Cerebellar nuclear complex (tissue), 1 donor: ENCODE measurements around the gene MAP4K4.
"Not testable (repeated sequence)": the region's sequence is repeated elsewhere in the genome, so short reads cannot be mapped to it uniquely, and the experiment has no call there.

Source experiments
- DNase-seq, 2 experiments: peaks; one replicate each; lab custom pipeline; 2025; lab: John Stamatoyannopoulos, UW

Gene MAP4K4

DNA sequence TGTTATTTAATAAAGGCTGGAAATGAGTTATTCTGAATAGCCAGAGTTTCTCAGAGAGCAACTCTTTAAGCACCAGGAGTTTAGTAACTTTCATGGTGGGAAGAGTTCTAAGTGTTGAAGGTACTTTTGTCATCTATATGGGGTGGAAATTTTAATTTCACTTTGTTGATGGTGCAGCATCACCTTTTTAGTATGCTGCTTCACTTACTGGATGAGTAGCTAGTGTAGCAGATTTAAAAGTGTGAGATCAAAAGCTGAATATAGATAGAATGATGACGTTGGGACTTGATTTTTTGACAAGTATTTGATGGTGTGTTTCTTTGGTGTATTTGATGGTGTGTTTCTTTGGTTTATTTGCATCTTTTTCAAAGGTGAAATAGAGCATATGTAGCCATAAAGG lies 47.3 kb downstream of the MAP4K4 start:
- no peak for DNase-seq

DNA sequence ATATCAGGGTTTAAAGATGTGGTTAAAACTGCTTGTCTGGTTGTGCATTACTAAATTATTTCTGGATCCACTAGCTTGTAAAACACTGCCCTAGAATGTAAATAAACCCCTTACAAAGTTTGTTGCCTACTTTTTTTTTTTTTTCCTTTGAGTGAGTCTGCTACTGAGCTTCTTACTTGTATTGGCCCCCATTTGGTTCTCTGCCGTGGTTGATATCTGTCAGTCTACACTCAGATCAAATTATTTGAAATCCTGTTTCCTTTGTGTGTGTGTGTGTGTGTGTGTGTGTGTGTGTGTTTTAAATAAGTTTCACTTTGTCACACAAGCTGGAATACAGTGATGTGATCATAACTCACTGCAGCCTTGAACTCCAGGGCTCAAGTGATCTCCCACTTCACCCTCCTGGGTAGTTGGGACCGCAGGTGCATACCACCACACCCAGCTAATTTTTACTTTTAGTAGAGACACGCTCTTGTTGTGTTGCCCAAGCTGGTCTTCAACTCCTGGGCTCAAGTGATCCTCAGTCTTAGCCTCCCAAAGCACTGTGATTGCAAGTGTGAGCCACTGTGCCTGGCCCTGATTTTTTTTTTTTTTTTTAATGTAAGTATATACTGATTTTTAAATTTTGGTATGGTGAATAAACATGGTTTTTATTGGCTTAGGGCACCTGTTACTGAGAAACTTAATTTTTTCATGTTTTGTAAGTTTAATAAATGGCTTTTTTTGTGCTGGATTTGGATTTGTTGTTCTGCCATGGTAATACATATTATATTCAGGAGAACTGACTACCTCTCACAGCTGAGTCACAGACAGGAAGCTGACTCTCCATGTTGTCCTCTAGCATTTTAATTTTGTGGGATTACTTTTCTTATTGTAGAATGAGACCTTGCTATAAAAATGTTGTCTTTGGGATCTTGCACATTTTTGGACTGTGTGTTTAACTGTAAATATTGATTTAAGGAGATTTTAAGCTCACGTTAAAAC lies 48.5 kb downstream of the MAP4K4 start:
- DNase-seq: no peak

DNA sequence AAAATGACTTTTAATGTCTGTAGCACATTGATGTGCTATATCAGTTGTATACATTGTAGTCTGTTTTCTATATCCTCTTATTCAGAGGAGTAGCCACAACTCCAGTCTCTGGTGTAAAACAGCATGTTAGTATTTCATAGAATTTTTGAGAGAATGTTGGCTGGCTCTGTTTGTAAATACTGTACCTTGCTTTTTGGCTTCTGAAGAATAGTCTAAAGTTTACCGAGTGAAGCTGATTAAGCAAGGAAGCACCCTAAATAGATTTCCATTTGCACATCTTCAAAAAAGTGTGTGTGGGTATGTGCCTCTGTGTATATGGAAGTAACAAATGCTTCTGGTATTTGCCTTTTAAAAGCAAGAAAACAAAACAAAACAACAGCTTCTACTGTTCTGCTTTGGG lies 50.5 kb downstream of the MAP4K4 start:
- no peak for DNase-seq

DNA sequence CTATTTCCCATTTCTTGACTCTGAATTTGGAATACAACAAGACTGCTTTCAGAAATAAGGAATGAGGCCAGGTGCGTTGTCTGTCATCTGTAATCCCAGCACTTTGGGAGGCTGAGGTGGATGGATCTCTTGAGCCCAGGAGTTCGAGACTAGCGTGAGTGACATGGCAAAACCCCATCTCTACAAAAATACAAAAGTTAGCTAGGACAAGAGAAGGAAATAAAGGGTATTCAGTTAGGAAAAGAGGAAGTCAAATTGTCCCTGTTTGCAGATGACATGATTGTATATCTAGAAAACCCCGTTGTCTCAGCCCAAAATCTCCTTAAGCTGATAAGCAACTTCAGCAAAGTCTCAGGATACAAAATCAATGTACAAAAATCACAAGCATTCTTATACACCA lies 51.0 kb downstream of the MAP4K4 start:
- not testable (repeated sequence) for DNase-seq

DNA sequence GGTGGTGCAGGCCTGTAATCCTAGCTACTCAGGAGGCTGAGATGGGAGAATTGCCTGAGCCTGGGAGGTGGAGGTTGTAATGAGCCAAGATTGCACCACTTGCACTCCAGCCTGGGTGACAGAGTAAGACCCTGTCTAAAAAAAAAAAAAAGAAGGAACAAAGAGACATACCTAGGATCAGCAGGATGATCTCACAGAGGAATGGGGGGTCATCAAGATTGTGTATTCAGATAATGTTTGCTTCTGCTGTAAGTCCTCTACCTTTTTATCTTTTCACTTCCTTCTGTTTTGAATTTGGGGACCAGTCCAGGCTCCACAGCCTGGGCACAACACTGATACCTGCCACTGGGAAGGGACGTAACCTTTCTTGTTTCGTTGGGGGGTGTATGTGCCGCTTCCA lies 53.2 kb downstream of the MAP4K4 start:
- DNase-seq: no peak

DNA sequence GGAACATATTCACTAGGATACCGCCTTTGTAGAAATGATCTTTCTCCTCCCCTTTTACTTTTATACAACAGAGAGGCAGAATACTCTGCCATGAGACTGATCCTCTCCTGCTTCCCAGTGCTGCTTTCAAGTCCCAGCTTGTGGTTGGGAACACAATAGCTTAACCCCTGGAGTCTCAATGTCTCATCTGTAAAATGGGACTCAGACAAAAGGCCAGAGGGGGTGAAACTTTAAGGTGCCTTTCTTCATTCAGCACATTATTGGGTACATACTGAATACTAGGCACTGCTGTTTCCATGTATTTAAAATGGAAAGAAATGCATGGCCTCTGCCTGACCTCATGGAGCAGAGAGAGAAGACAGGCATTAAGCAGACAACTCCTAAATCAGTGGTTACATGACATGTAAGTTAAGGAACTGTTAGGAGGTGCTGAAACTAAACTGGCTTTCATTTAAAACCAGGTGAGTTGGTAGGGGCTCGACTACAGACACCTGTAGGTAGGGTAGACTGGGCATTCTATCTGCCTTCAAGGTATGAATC lies 53.8 kb downstream of the MAP4K4 start:
- no peak for DNase-seq

DNA sequence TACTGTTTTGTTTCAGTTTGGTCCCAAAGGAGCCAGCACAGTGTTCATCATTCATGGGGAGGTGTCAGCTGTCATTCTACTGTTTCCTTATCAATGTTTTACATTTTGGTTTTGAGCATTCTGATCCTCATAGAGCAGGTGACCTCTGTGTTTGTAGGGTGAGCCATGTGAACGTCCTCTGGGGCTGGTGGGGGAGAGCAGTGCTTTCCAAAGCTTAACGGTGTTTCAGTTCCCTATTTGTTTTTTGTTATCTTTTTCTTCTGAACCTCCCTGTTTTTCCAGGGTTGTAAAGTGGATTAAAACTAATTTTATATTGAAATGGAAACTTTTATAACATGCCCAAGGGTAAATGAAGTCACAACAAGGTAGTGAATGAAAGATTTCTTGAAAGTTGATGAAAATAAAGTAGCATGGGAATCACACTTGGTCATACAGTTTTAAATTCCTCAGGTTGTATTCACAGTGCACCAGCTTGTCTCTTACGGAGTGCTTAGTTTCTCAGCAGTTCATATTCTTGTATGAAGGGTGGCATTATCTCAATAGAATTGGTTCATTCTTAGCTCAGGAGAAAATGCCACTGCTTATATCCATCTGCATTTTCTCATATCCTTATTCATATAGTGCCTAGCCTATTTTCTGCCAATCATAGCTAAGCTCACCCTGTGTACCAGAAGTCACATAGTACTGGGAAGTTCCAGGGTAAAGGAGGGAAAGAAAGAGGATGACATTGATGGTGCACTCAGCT lies 54.5 kb downstream of the MAP4K4 start:
- no peak for DNase-seq

DNA sequence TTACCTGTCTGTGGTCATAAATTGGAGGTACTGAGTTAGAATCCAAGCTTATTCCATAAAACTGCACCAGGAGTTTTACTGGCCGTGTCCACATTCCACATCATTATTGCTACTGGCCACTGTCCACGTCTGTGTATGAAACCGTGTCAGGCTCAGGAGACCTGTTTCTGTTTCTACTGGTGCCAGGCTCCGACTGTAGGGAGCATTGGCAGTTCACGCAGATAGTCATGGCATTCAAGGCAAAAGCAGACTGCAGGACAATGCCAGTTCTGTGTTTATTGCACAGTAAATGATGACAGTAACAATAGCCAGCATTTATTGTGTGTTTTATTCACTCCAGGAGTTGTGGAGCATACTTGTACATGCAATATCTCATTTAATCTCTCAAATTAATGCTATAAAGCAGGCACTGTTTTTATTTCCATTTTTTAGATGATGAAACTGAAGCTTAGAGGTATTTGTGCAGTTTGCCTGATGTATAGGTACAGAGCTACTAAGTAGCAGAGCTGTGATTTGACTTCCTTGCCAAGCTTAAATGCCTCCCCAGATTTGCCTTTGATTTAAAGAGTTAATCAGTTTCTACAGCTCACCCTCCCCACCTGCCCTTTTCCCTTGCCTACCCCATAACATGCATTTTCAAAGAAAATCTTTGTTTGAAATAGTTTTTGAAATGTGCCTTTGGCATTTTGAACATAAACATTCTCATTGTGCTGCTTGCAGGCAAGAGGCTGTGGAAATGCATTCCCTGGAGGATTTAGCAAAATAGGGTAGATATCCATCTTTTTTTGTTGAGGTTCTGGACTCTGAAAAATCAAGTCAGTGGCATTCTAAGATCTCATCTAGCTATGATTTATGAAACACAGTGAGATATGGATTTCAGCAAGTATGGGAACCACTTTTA lies 55.5 kb downstream of the MAP4K4 start:
- peak; percentile 16 to 47 for DNase-seq

DNA sequence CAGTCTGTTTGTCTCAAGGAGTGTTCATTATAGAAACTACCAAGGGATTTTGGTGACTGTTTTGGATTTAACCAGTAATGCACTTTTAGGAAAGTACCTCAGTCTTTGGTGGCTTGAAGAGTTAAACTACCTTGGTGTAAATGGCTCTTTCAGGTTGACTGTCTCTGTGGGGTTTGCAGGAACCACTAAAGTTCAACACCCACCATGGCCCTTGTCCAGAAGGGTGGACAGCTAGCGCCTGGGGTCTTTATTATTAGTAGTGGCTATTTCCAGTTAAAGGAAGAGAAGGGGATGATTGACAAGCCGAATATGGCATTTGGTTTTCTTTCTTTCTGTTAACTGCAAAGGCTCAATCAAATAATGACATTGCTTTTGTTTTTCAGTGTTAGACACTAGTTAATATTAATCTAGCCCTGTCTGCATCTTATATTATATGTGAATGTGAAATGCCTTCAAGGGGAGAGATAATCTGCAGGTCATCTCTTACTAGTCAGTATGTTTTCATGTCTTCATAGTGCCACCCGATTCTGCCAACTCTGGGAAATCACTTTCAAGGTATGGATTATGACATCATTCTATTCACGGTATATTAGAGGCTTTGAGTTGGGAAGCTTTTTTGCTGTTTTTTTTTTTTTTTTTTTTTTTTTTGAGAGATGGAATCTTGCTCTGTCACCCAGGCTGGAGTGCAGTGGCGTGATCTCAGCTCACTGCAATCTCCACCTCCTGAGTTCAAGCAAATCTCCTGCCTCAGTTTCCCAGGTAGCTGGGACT lies 56.4 kb downstream of the MAP4K4 start:
- DNase-seq: no peak

DNA sequence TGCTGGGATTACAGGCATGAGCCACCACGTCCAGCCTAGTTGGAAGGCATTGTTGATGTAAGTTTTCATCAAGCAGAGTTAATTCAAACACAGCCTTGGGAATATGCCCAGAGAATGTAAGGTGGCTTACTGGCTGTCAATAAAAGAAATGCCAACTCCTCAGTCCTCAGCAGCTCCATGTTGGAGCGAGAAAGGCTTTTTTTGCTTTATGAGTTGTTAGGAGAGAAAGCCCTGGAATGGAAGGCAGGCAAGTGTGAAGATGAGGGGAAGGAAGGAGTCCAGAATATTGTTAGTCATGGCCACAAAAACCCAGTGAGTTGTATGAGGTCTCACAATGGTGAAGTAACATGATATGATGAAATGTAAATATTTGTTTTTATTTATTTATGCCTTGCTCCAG lies 57.1 kb downstream of the MAP4K4 start:
- no peak for DNase-seq

DNA sequence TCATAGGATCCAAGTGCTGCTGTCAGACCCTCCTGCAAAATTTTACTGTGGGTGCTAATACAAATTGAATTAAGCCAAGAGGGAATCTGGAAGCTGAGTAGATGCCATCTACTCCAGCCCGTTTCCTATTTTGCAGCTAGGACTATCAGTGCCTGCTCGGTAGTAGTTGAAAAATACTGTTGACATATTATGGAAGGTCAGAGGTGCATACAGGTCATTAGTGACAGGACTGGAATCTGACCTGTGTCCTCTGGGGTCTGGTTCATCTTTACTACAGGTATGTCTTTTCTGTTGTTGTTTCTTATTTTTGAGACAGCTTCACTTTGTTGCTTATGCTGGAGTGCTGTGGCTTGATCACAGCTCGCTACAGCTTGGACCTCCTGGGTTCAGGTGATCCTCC lies 58.8 kb downstream of the MAP4K4 start:
- no peak for DNase-seq

DNA sequence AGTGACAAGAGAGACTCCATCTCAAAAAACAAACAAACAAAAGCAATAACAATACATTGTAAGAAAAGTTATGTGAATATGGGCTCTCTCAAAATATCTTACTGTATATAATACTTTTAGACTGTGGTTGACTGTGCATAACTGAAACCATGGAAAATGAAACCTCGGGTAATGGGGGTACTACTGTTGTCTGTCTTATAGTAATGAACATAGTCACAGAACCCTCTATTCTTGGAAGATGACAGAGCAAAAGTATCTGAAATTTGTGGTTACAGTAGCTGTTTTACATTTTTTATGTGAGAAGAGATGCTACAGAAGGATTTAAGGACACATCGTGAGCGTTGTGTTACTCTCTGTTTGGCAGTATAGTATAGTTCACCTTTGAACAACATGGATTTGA lies 60.5 kb downstream of the MAP4K4 start:
- DNase-seq: no peak

DNA sequence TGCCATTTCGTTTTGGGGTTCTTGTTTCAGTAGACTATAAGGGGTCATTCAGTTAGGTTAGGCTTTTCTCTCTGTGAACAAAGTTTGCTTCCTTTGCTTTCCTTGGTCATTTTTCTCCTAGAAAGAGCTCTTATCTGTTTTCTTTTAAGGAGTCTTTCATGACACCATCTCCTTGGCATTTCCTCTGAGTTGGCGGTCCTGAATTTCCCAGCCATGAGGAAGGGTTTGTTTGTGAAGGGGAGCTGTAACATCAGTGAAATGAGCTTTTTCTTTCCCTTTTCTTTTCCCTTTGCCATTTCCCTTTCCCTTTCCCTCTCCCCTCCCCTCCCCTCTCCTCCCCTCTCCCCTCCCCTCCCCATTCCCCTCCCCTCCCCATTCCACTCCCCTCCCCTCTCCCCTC lies 61.7 kb downstream of the MAP4K4 start:
- no peak for DNase-seq

DNA sequence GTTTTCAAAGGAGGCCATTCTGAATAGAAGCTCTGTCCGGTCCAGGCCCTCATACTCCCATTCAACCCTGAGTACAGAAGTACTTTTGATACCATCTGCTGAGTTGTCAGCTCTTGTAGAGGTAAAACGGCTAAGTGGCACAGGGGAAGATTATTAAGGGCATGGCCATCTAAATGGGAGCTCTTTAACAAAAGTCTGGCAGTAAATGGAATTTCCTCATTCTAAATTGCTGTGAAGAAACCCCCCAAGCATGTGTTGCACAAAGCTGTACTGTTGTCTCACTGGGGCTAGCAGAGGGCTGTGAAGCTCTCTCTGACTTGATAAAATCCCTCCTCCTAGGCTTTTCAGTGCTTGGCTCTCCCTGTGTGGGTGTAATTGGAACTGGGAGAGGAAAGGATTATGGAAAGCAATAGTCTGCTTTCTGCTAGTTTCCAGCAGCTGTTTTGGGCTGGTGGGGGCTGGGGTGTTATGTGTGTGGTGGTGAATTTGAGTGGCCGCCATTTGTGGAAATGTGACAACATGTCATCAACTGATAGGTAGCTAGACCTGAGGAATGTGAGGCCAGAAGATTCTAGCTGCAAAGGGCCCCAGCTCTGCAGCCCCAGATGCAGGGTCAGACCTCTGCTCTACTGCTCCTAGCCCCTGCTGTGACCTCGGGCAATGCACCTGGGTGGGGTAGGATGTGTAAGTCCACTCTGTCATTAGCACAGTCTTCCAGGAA lies 65.1 kb downstream of the MAP4K4 start:
- DNase-seq: no peak

DNA sequence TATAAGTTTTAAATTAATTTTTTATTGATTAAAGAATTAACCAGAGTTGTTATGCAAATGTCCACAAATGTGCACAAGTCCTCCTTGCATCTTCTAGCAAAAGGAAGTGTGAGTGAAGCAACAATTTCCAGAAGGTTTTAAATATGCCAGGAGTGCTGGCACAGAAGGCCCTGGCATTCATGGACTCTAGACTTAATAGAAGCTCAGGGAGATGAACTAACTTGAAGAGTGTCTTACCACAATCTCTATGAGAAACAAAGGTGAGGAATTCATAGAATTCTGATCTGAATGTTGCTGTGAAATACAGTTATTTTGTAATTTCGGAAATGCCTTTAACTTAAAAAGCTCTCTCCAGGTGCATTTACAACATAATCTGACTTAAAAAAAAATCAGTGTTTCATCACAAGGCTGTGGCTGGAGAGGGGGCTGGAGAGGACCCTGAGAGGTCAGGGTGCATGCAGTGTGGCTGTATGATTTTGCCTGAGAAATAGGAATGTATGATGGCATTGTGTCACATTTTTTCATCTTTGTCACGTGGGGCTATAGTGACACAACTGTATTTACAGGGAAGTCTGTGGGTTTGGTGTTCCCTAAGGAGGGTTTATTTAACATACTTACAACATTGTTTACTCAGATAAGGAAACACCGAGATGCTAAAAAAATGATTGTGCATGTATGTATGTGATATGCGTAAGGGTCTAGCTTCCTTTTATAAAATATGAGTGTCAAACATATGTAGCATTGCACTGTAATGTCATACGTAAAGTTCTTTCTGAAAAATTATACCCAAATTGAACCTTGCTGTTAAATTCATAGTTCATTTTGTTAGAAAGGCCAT lies 66.2 kb downstream of the MAP4K4 start:
- no peak for DNase-seq

DNA sequence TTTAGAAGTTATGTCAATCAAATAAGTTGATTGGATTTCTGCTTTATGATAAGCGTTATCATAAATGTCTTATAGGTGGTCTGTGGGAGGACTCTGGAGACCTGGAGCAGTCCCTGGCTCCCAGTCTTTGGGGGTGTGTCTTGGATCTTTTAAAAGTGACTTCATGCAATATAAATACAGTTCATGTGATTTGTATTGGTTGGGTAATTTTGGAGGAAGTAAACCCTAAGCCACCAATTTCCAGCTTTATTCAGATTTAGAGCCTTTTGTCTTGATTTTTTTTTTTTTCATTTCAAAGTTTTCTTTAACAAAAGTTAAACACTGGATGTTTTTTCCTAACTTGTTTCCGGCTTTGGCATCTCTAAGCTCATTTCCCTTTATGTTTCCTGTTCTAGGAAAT lies 68.8 kb downstream of the MAP4K4 start:
- DNase-seq: no peak

DNA sequence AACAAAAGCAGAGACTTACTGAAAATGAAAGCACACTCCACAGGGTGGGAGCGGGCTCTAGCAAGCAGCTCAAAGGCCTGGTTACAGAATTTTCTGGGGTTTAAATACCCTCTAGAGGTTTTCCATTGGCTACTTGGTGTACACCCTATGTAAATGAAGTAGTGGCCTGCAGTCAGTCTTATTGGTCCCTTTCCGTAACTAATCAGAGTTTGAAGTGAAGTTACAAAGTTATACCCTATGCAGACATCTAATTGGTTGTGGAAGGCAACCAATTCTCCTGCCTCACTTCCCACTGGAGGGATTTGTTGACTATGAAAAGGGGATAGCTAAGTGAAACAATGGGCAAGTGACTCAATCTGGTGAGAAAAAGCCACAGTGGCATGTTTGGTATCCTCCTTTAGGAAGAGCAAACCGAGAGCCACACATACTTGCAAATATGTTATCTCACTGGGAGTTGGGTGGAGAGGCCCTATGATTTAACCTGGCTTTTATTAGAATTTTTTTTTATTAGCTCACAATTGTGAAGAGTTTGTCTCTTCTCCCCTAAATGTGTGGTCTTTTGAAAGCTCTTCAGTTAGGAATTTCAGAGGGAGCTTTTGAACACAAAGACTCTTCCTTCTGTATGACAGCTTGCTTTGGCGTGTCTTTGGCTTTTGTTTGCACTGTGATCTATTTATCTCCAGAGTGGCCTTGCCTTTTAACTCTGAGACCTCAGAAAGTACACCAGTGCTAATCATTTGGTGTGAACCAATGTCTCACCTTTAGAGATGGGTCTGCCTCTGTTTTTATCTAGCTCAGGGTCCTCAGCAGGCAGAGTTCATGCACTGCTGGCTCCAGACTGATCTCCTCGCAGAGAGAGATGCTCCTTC lies 69.6 kb downstream of the MAP4K4 start:
- DNase-seq: no peak

DNA sequence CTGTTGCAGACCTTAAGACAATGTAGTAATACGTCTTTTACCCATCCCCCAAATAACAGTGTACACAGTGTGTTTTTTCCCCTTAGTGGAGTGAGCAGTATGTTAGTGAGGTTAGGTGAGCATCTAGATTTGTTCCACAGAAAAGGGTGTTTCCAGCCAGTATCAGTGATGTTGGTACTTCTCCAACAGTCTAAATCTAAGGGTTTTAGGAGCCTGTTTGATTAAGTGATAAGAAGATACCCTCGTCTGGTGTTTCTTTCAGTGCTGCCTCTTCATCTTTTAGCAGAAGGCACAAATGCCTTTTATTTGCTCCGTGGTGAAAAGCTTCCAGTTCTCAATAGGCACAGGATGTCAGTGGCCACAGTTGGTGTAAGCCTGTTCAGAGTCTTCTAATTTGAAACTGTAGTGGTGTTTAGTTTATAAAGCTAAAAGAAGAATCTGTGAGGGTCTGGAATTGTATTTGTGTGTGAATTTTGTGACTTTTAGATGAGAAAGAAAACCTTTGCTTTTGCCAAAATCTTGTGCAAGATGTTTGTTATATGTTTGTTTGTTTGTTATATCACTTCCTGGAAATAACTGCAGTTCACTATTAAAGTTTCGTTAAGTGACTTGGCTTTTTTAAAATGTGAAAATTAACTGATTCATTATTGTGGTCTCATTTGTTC lies 71.2 kb downstream of the MAP4K4 start:
- DNase-seq: no peak
